ENCODE data around the gene MXRA7. TPM values are rescaled to one million over a fixed set of nuclear protein-coding genes. Genes with fewer than 3 reads are reported as not detected.
"Not testable (repeated sequence)": the region's sequence is repeated elsewhere in the genome, so short reads cannot be mapped to it uniquely, and the experiment has no call there.

The MXRA7 gene
- total RNA-seq, 1 donor from 2014 or later: 236 TPM

- Mint-ChIP-seq H3K4me3 (ENCODE audit: unreplicated experiment) (peak overlapping the region; percentile 63), H3K27me3 (ENCODE audit: unreplicated experiment) (peaks cover 6% of the 10 kb centered on the region), H3K36me3 (ENCODE audit: unreplicated experiment) (no peaks in the 10 kb centered on the region), H3K9me3 (ENCODE audit: unreplicated experiment) (peaks cover 4% of the 10 kb centered on the region), H3K4me1 (ENCODE audit: low read depth, unreplicated experiment) (peaks cover 19% of the 10 kb centered on the region), H3K27ac (ENCODE audit: unreplicated experiment) (no peak overlapping the region)
- TF ChIP-seq CTCF (IDR thresholded peaks at IDR 0.05; ENCODE audit: partially characterized antibody, unreplicated experiment): no peak
- DNase-seq: no peak
These were observed 22.2 kb upstream of the MXRA7 start for GRCh38 chr17:76732734-76733617.

GRCh38 chr17:76731800-76732733 lies 21.3 kb upstream of the MXRA7 start:
- H3K4me1 Mint-ChIP-seq (ENCODE audit: low read depth, unreplicated experiment): peaks cover 19% of the 10 kb centered on the region
- not testable (repeated sequence) for H3K27ac Mint-ChIP-seq (ENCODE audit: unreplicated experiment); H3K36me3 Mint-ChIP-seq (ENCODE audit: unreplicated experiment); H3K4me3 Mint-ChIP-seq (ENCODE audit: unreplicated experiment); DNase-seq; H3K9me3 Mint-ChIP-seq (ENCODE audit: unreplicated experiment); H3K27me3 Mint-ChIP-seq (ENCODE audit: unreplicated experiment)

GRCh38 chr17:76727745-76728456 lies 17.1 kb upstream of the MXRA7 start:
- peaks cover 5% of the 10 kb centered on the region for H3K4me1 Mint-ChIP-seq (ENCODE audit: low read depth, unreplicated experiment)
- no peak for DNase-seq
- peaks cover 6% of the 10 kb centered on the region for H3K9me3 Mint-ChIP-seq (ENCODE audit: unreplicated experiment)
- no peaks in the 10 kb centered on the region for H3K36me3 Mint-ChIP-seq (ENCODE audit: unreplicated experiment)
- TF ChIP-seq CTCF (IDR thresholded peaks at IDR 0.05; ENCODE audit: partially characterized antibody, unreplicated experiment): no peak
- peak overlapping the region; percentile 43 for H3K27ac Mint-ChIP-seq (ENCODE audit: unreplicated experiment)
- peak overlapping the region; percentile 90 for H3K4me3 Mint-ChIP-seq (ENCODE audit: unreplicated experiment)
- H3K27me3 Mint-ChIP-seq (ENCODE audit: unreplicated experiment): no peaks in the 10 kb centered on the region

GRCh38 chr17:76726776-76727718 lies 16.3 kb upstream of the MXRA7 start, which contains the start of gene METTL23:
Gene METTL23 (plus strand): TSS chr17:76726839. CDS start chr17:76729711, 2,872 bp downstream.
- Mint-ChIP-seq H3K36me3 (ENCODE audit: unreplicated experiment) (no peaks in the 10 kb centered on the region), H3K9me3 (ENCODE audit: unreplicated experiment) (peaks cover 6% of the 10 kb centered on the region), H3K27ac (ENCODE audit: unreplicated experiment) (peak within 1 kb of the TSS; percentile 91), H3K4me3 (ENCODE audit: unreplicated experiment) (peak within 1 kb of the TSS; percentile 94), H3K4me1 (ENCODE audit: low read depth, unreplicated experiment) (peaks cover 5% of the 10 kb centered on the region), H3K27me3 (ENCODE audit: unreplicated experiment) (no peaks in the 10 kb centered on the region)
- DNase-seq: peak; percentile 86
- peak; percentile 81 for TF ChIP-seq CTCF (IDR thresholded peaks at IDR 0.05; ENCODE audit: partially characterized antibody, unreplicated experiment)

Measured in glutamatergic neuron (in vitro differentiated cells).